H1 (cell line): ENCODE measurements around the gene ONECUT2. TPM values are rescaled to one million over a fixed set of nuclear protein-coding genes. Genes with fewer than 3 reads are reported as not detected.
A peak's percentile ranks its signal among the peaks of the same experiment; 100 is the strongest.

Source experiments
- CTCF ChIA-PET: fragments of 300-600 bp; sonication (Branson Sonifier 250); formaldehyde crosslinking; loops from one replicate; lab custom pipeline; 2021; ENCODE audit not compliant: partially characterized antibody; lab: Charles Lee
- POLR2A ChIA-PET: fragments of 300-600 bp; sonication (Branson Sonifier 250); formaldehyde crosslinking; loops from one replicate; lab custom pipeline; 2021; ENCODE audit warnings: inconsistent platforms; ENCODE audit not compliant: partially characterized antibody; lab: Charles Lee
- DNase-seq, 2 experiments: peaks; one replicate each; pipeline versions ENCODE4 v3.0.0 to v3.0.0-alpha.2; 2010 to 2022; ENCODE audit warnings: low spot score in 2 of 2, low read depth in 1 of 2, mixed read lengths in 1 of 2
- FAIRE-seq: peaks from 2 replicates; lab custom pipeline; 2011; peaks lifted over from hg19 to GRCh38; lab: Jason Lieb, UNC
- H2AFZ ChIP-seq: 2 replicates; pipeline ENCODE4 v1.8.1; 2012; ENCODE audit warnings: low read length, inconsistent platforms
- H2AK5ac ChIP-seq: 2 replicates; pipeline ENCODE4 v1.6.1; 2013; ENCODE audit warnings: low read depth, low read length
- H2BK120ac ChIP-seq: replicated peaks from 2 replicates; pipeline ENCODE3; 2013; ENCODE audit warnings: low read depth, low read length, inconsistent platforms
- H2BK12ac ChIP-seq: 2 replicates; pipeline ENCODE4 v1.6.1; 2013; ENCODE audit warnings: low read depth, low read length
- H2BK15ac ChIP-seq: 2 replicates; pipeline ENCODE4 v1.6.1; 2013; ENCODE audit warnings: low read length
- H2BK20ac ChIP-seq: 2 replicates; pipeline ENCODE4 v1.6.1; 2013; ENCODE audit warnings: low read length
- H2BK5ac ChIP-seq: 2 replicates; pipeline ENCODE4 v1.6.1; 2013; ENCODE audit warnings: low read depth, low read length
- H3K14ac ChIP-seq: 2 replicates; pipeline ENCODE4 v1.6.1; 2013; ENCODE audit warnings: inconsistent platforms; ENCODE audit not compliant: insufficient read length
- H3K18ac ChIP-seq: 2 replicates; pipeline ENCODE4 v1.6.1; 2013; ENCODE audit warnings: low read length; ENCODE audit errors: extremely low read depth
- H3K23ac ChIP-seq: 2 replicates; pipeline ENCODE4 v1.6.1; 2013; ENCODE audit warnings: inconsistent platforms; ENCODE audit not compliant: insufficient read length
- H3K23me2 ChIP-seq: 2 replicates; pipeline ENCODE4 v1.6.1; 2013; ENCODE audit warnings: low read depth, low read length
- H3K27ac ChIP-seq: 2 replicates; pipeline ENCODE4 v1.6.1; 2011; ENCODE audit warnings: low read depth, low read length, inconsistent platforms
- H3K27me3 ChIP-seq, 4 experiments: replicated peaks in 1 of 4; 1 replicate in 1 of 4; 2 replicates in 3 of 4; pipeline versions ENCODE4 v1.6.1 to v1.8.1; 2011 to 2013; ENCODE audit warnings: low read length in 3 of 4, mild to moderate bottlenecking in 3 of 4, inconsistent platforms in 2 of 4, mixed read lengths in 2 of 4, moderate library complexity in 1 of 4; ENCODE audit not compliant: control insufficient read depth in 3 of 4, insufficient read depth in 3 of 4; ENCODE audit errors: extremely low read depth in 1 of 4
- H3K36me3 ChIP-seq, 4 experiments: 2 replicates each; pipeline versions ENCODE4 v1.6.1 to v1.8.1; 2011 to 2013; ENCODE audit warnings: mild to moderate bottlenecking in 4 of 4, low read length in 3 of 4, moderate library complexity in 2 of 4, control low read depth in 1 of 4, inconsistent platforms in 1 of 4; ENCODE audit not compliant: insufficient read depth in 4 of 4, control insufficient read depth in 2 of 4
- H3K4ac ChIP-seq: replicated peaks from 2 replicates; pipeline ENCODE3; 2013; ENCODE audit warnings: low read length, low read depth, mixed read lengths, inconsistent platforms; ENCODE audit not compliant: insufficient read length
- H3K4me1 ChIP-seq, 4 experiments: replicated peaks in 1 of 4; 1 replicate in 1 of 4; 2 replicates in 3 of 4; pipeline versions ENCODE4 v1.6.1 to v1.8.1; 2011 to 2013; ENCODE audit warnings: low read length in 3 of 4, inconsistent platforms in 2 of 4, mixed read lengths in 1 of 4; ENCODE audit not compliant: insufficient read depth in 4 of 4, control insufficient read depth in 3 of 4
- H3K4me2 ChIP-seq, 2 experiments: 2 replicates each; pipeline versions ENCODE4 v1.6.1 to v1.8.1; 2011 to 2013; ENCODE audit warnings: low read depth in 2 of 2, low read length in 2 of 2, control low read depth in 1 of 2, inconsistent platforms in 1 of 2, mild to moderate bottlenecking in 1 of 2; ENCODE audit not compliant: insufficient read depth in 1 of 2
- H3K4me3 ChIP-seq, 4 experiments: fragments of 200-600, 300-600 bp in 1 of 4; sonication (generic), shearing (Covaris generic), sonication (Bioruptor Twin) in 1 of 4; 2 replicates each; pipeline versions ENCODE4 v1.5.1 to v1.8.1; 2011 to 2016; ENCODE audit warnings: low read length in 4 of 4, low read depth in 3 of 4, control low read depth in 2 of 4, inconsistent platforms in 2 of 4, mild to moderate bottlenecking in 2 of 4, mixed read lengths in 1 of 4, moderate library complexity in 1 of 4; ENCODE audit not compliant: insufficient read depth in 2 of 4; ENCODE audit errors: extremely low read depth in 1 of 4
- H3K56ac ChIP-seq: replicated peaks from 2 replicates; pipeline ENCODE3; 2013; ENCODE audit warnings: low read depth, mild to moderate bottlenecking, mixed read lengths, low read length, inconsistent platforms; ENCODE audit not compliant: insufficient read length
- H3K79me1 ChIP-seq: 2 replicates; pipeline ENCODE4 v1.6.1; 2013; ENCODE audit warnings: low read depth, low read length, control low read depth
- H3K79me2 ChIP-seq, 2 experiments: 2 replicates each; pipeline versions ENCODE4 v1.6.1 to v1.8.1; 2012 to 2013; ENCODE audit warnings: low read length in 2 of 2, mild to moderate bottlenecking in 2 of 2, inconsistent platforms in 1 of 2; ENCODE audit not compliant: insufficient read depth in 2 of 2, control insufficient read depth in 1 of 2
- H3K9ac ChIP-seq, 4 experiments: replicated peaks in 1 of 4; 1 replicate in 1 of 4; 2 replicates in 3 of 4; pipeline versions ENCODE4 v1.6.1 to v1.8.1; 2011 to 2013; ENCODE audit warnings: low read depth in 3 of 4, low read length in 3 of 4, control low read depth in 2 of 4, mild to moderate bottlenecking in 2 of 4, moderate library complexity in 2 of 4, inconsistent platforms in 1 of 4; ENCODE audit errors: extremely low read depth in 1 of 4
- H3K9me3 ChIP-seq, 2 experiments: 2 replicates each; pipeline versions ENCODE4 v1.6.1 to v1.8.1; 2012 to 2013; ENCODE audit warnings: mild to moderate bottlenecking in 2 of 2, moderate library complexity in 2 of 2, control low read depth in 1 of 2, inconsistent platforms in 1 of 2, low read depth in 1 of 2, low read length in 1 of 2, mixed read lengths in 1 of 2; ENCODE audit not compliant: insufficient read depth in 2 of 2
- H4K20me1 ChIP-seq, 2 experiments: replicated peaks in 1 of 2; 2 replicates each; pipeline versions ENCODE3 to v1.8.1; 2011 to 2013; ENCODE audit warnings: inconsistent platforms in 2 of 2, low read length in 2 of 2, mild to moderate bottlenecking in 1 of 2; ENCODE audit not compliant: insufficient read depth in 2 of 2, control insufficient read depth in 1 of 2
- H4K5ac ChIP-seq: 2 replicates; pipeline ENCODE4 v1.6.1; 2013; ENCODE audit warnings: low read length, low read depth, mixed read lengths, inconsistent platforms; ENCODE audit not compliant: insufficient read length
- H4K8ac ChIP-seq: 2 replicates; pipeline ENCODE4 v1.8.0; 2013; ENCODE audit warnings: mild to moderate bottlenecking, moderate library complexity, low read length, inconsistent platforms; ENCODE audit not compliant: insufficient read depth; ENCODE audit errors: extremely low read depth
- H4K91ac ChIP-seq: replicated peaks from 2 replicates; pipeline ENCODE3; 2013; ENCODE audit warnings: low read length, mixed read lengths, inconsistent platforms; ENCODE audit not compliant: insufficient read length
- CREB1 ChIP-seq: IDR thresholded peaks from 2 replicates; pipeline ENCODE4 v1.6.1; 2012; ENCODE audit warnings: inconsistent platforms
- GTF2F1 ChIP-seq: IDR thresholded peaks from 2 replicates; pipeline ENCODE4 v1.6.1; 2012; ENCODE audit warnings: low read depth, low read length, improper control_type of control experiment, borderline replicate concordance
- KDM4A ChIP-seq: IDR thresholded peaks from one replicate; pipeline ENCODE4 v1.7.1; 2012; ENCODE audit warnings: low read depth, mild to moderate bottlenecking, moderate library complexity, low read length, inconsistent platforms; ENCODE audit not compliant: severe bottlenecking
- KDM5A ChIP-seq: fragments of 200-600 bp; IDR thresholded peaks from 2 replicates; pipeline ENCODE4 v1.7.1; 2012; ENCODE audit warnings: mild to moderate bottlenecking, low read length, inconsistent platforms, mixed read lengths
- NRF1 ChIP-seq: IDR thresholded peaks from 2 replicates; pipeline ENCODE4 v1.6.1; 2011; ENCODE audit warnings: mild to moderate bottlenecking, low read depth, low read length, improper control_type of control experiment
- SP1 ChIP-seq: IDR thresholded peaks from 2 replicates; pipeline ENCODE4 v1.6.1; 2011; ENCODE audit warnings: low read depth, low read length
- WGBS, 2 experiments: shearing (Covaris generic) in 1 of 2; methylation state at CpG; one replicate each; pipeline versions ENCODE4 v1.1.6 to v1.1.7; 2013 to 2015; ENCODE audit warnings: low lambda C conversion rate in 2 of 2, mixed read lengths in 2 of 2, inconsistent platforms in 1 of 2, low coverage in 1 of 2, missing lambda C conversion rate in 1 of 2; ENCODE audit not compliant: insufficient replicate concordance in 2 of 2, insufficient coverage in 1 of 2, insufficient read length in 1 of 2; ENCODE audit errors: extremely low coverage in 1 of 2, missing lambda C conversion rate in 1 of 2; 5-methylcytosine and 5-hydroxymethylcytosine counted together
- polyA plus RNA-seq, 7 experiments: library from polyadenylated mRNA; depleted of rRNA in 3 of 7; stranded (reverse) in 5 of 7; unstranded in 2 of 7; fragments of >200 nt in 5 of 7; fragments of 200-250 nt in 2 of 7; gene quantifications; 1 replicate in 5 of 7; 2 replicates in 1 of 7; 4 replicates in 1 of 7; pipeline versions ENCODE4 v1.2.1 to v1.2.3, GENCODE V29; 2011 to 2013; ENCODE audit warnings: missing spikeins in 2 of 7, mixed read lengths in 2 of 7
- total RNA-seq: library from RNA; stranded (reverse); fragmentation: NEBNext Ultra II Directional; extraction: Animal tissue kit (Norgen Biotek cat#: 25700); gene quantifications from 2 replicates; pipeline ENCODE4 v1.2.1, GENCODE V29; 2021

The ONECUT2 gene
- total and polyA plus RNA-seq, 2 of the 8 experiments (the other 6 are each of a cell fraction or from before 2014, with no cell fraction given) = 0.38 to 1.9 TPM

GRCh38 chr18:57523171-57523956 lies 88.2 kb downstream of the ONECUT2 start:
- H3K4me1 ChIP-seq = no peaks in the 10 kb centered on the region
- H3K79me2 ChIP-seq = no peaks in the 10 kb centered on the region
- H3K9me3 ChIP-seq = no peaks in the 10 kb centered on the region
- H3K4me3 ChIP-seq = no peak overlapping the region
- no peak overlapping the region for H2BK12ac ChIP-seq
- no peak overlapping the region for H3K27ac ChIP-seq
- WGBS, 2 experiments = 88% methylated on average over 11 of the region's 11 CpGs; no CpG with 5 or more reads in 1 of the 2 experiments
- no peak overlapping the region for H3K14ac ChIP-seq
- H4K8ac ChIP-seq = no peak overlapping the region
- POLR2A ChIA-PET = no interaction called here
- FAIRE-seq (no peak), DNase-seq (no peak)
- H3K27me3 ChIP-seq = no peaks in the 10 kb centered on the region
- no peak overlapping the region for H3K9ac ChIP-seq
- no peak overlapping the region for H3K18ac ChIP-seq
- no peak overlapping the region for H2AFZ ChIP-seq
- H3K79me1 ChIP-seq = no peaks in the 10 kb centered on the region
- CTCF ChIA-PET = interaction anchor here (1.0 kb wide), 1 partner anchor 76 kb away, joined by 3 read pairs; no protein-coding TSS in a partner anchor
- TF ChIP-seq KDM4A (no peak), SP1 (no peak), GTF2F1 (no peak), KDM5A (no peak), NRF1 (no peak), CREB1 (no peak)
- no peaks in the 10 kb centered on the region for H3K36me3 ChIP-seq
- H3K23me2 ChIP-seq = no peaks in the 10 kb centered on the region
- H2BK15ac ChIP-seq = no peak overlapping the region
- no peak overlapping the region for H2BK120ac ChIP-seq
- no peak overlapping the region for H2BK5ac ChIP-seq
- H4K20me1 ChIP-seq = no peaks in the 10 kb centered on the region
- H3K4ac ChIP-seq = no peak overlapping the region
- H4K91ac ChIP-seq = no peak overlapping the region
- 0 out of 2 replicates have a peak overlapping the region, but pooled peaks have one; percentile 28 for H2AK5ac ChIP-seq
- H4K5ac ChIP-seq = no peak overlapping the region
- no peak overlapping the region for H2BK20ac ChIP-seq
- H3K4me2 ChIP-seq = no peak overlapping the region
- no peak overlapping the region for H3K23ac ChIP-seq
- H3K56ac ChIP-seq = no peak overlapping the region
